Esophagus (tissue), 2 donors: Measurements from ENCODE around the gene NUP107. TPM values are rescaled to one million over a fixed set of nuclear protein-coding genes. Genes with fewer than 3 reads are reported as not detected.

Experiments used
- H3K27ac ChIP-seq, 2 donors: one replicate each; pipeline ENCODE4 v1.5.1; 2013; ENCODE audit warnings: low read depth in 2 of 2, mild to moderate bottlenecking in 2 of 2, inconsistent platforms in 1 of 2, low read length in 1 of 2, moderate library complexity in 1 of 2
- H3K27me3 ChIP-seq, 2 donors: one replicate each; pipeline ENCODE4 v1.6.1; 2013; ENCODE audit warnings: low read length in 2 of 2, control low read depth in 1 of 2, mild to moderate bottlenecking in 1 of 2; ENCODE audit not compliant: insufficient read depth in 2 of 2, control insufficient read depth in 1 of 2
- H3K36me3 ChIP-seq, 2 donors: one replicate each; pipeline ENCODE4 v1.6.1; 2013; ENCODE audit warnings: low read length in 1 of 2; ENCODE audit not compliant: control insufficient read depth in 2 of 2, insufficient read depth in 2 of 2
- H3K4me1 ChIP-seq, 2 donors: one replicate each; pipeline ENCODE4 v1.6.1; 2013; ENCODE audit warnings: low read length in 1 of 2; ENCODE audit not compliant: control insufficient read depth in 2 of 2, insufficient read depth in 2 of 2
- H3K4me3 ChIP-seq, 2 donors: one replicate each; pipeline ENCODE4 v1.5.1; 2013; ENCODE audit warnings: low read length in 2 of 2, mild to moderate bottlenecking in 2 of 2, low read depth in 1 of 2, moderate library complexity in 1 of 2
- H3K9me3 ChIP-seq, 2 donors: one replicate each; pipeline ENCODE4 v1.6.1; 2013; ENCODE audit warnings: mild to moderate bottlenecking in 2 of 2, low read depth in 1 of 2, low read length in 1 of 2, moderate library complexity in 1 of 2; ENCODE audit not compliant: control insufficient read depth in 2 of 2, insufficient read depth in 1 of 2
- WGBS, 2 donors: extraction: QIAGEN DNeasy Blood & Tissue Kit; methylation state at CpG; one replicate each; pipeline ENCODE4 v1.1.7; 2013; 5-methylcytosine and 5-hydroxymethylcytosine counted together
- polyA plus RNA-seq, 2 donors: library from polyadenylated mRNA; stranded (reverse); fragments of 200-250 nt; gene quantifications; one replicate each; pipeline ENCODE4 v1.2.3, GENCODE V29; 2013
- donor health status: healthy with polysubstance abuse.
- donor health status: Bipolar disorder and iron deficiency.

NUP107 gene
- polyA plus RNA-seq, 2 donors, result 13.6 to 14.8 TPM

- no peaks in the 10 kb centered on the region for H3K9me3 ChIP-seq
- H3K27me3 ChIP-seq, result no peaks in the 10 kb centered on the region
- H3K4me1 ChIP-seq, result peaks cover 2% of the 10 kb centered on the region in 2 donors
- H3K36me3 ChIP-seq, result no peaks in the 10 kb centered on the region
- H3K27ac ChIP-seq, result no peak overlapping the region
- no peak overlapping the region for H3K4me3 ChIP-seq
Measured at GRCh38 chr12:68779280-68779679, 92.5 kb downstream of the NUP107 start.

GRCh38 chr12:68780731-68781130 lies 94.0 kb downstream of the NUP107 start:
- WGBS, 2 donors, result 89 to 93% methylated on average over 6 of the region's 6 CpGs
- Histone ChIP-seq H3K4me1 (peaks cover 0 to 2% of the 10 kb centered on the region in 2 donors), H3K27ac (no peak overlapping the region), H3K36me3 (no peaks in the 10 kb centered on the region), H3K27me3 (no peaks in the 10 kb centered on the region), H3K4me3 (no peak overlapping the region), H3K9me3 (no peaks in the 10 kb centered on the region)

- no peaks in the 10 kb centered on the region for H3K27me3 ChIP-seq
- H3K36me3 ChIP-seq, result no peaks in the 10 kb centered on the region
- no peak overlapping the region for H3K4me3 ChIP-seq
- peaks cover 0 to 2% of the 10 kb centered on the region in 2 donors for H3K4me1 ChIP-seq
- 90 to 91% methylated on average over 6 of the region's 6 CpGs for WGBS, 2 donors
- no peak overlapping the region for H3K27ac ChIP-seq
- no peaks in the 10 kb centered on the region for H3K9me3 ChIP-seq
Measured at GRCh38 chr12:68781728-68782127, 95.0 kb downstream of the NUP107 start.

GRCh38 chr12:68784015-68784414 lies 97.2 kb downstream of the NUP107 start:
- no peak overlapping the region for H3K4me3 ChIP-seq
- no peaks in the 10 kb centered on the region for H3K9me3 ChIP-seq
- no peaks in the 10 kb centered on the region for H3K27me3 ChIP-seq
- no peak overlapping the region for H3K27ac ChIP-seq
- no peaks in the 10 kb centered on the region for H3K36me3 ChIP-seq
- H3K4me1 ChIP-seq, result peaks cover 0 to 2% of the 10 kb centered on the region in 2 donors
- 78 to 82% methylated on average over 8 of the region's 8 CpGs for WGBS, 2 donors

- 48 to 54% methylated on average over 2 of the region's 2 CpGs for WGBS, 2 donors
- Histone ChIP-seq H3K4me3 (no peak overlapping the region), H3K27me3 (no peaks in the 10 kb centered on the region), H3K4me1 (peaks cover 0 to 2% of the 10 kb centered on the region in 2 donors), H3K36me3 (no peaks in the 10 kb centered on the region), H3K9me3 (no peaks in the 10 kb centered on the region), H3K27ac (no peak overlapping the region)
Measured at GRCh38 chr12:68785358-68785757, 98.6 kb downstream of the NUP107 start.

GRCh38 chr12:68785823-68786222 lies 99.0 kb downstream of the NUP107 start:
- Histone ChIP-seq H3K36me3 (no peaks in the 10 kb centered on the region), H3K9me3 (no peaks in the 10 kb centered on the region), H3K27ac (peak overlapping the region in 1 of 2 donors; percentile 5), H3K4me1 (peaks cover 0 to 2% of the 10 kb centered on the region in 2 donors), H3K4me3 (no peak overlapping the region), H3K27me3 (no peaks in the 10 kb centered on the region)
- 72 to 89% methylated on average over 5 of the region's 5 CpGs for whole genome bisulfite sequencing, 2 donors

- WGBS, 2 donors, result 88 to 91% methylated on average over 2 of the region's 2 CpGs
- H3K4me1 ChIP-seq, result no peaks in the 10 kb centered on the region
- H3K4me3 ChIP-seq, result no peak overlapping the region
- no peaks in the 10 kb centered on the region for H3K36me3 ChIP-seq
- no peaks in the 10 kb centered on the region for H3K9me3 ChIP-seq
- peak overlapping the region in 1 of 2 donors; percentile 41 for H3K27ac ChIP-seq
- no peaks in the 10 kb centered on the region for H3K27me3 ChIP-seq
Measured at GRCh38 chr12:68786929-68787328, 100.2 kb downstream of the NUP107 start.

- no peak overlapping the region for H3K4me3 ChIP-seq
- H3K27me3 ChIP-seq, result no peaks in the 10 kb centered on the region
- H3K9me3 ChIP-seq, result no peaks in the 10 kb centered on the region
- WGBS, 2 donors, result 88 to 90% methylated on average over 3 of the region's 3 CpGs
- no peaks in the 10 kb centered on the region for H3K36me3 ChIP-seq
- H3K4me1 ChIP-seq, result no peaks in the 10 kb centered on the region
- H3K27ac ChIP-seq, result no peak overlapping the region
Measured at GRCh38 chr12:68788554-68789143, 101.9 kb downstream of the NUP107 start.

GRCh38 chr12:68789144-68789878 lies 102.5 kb downstream of the NUP107 start:
- no peaks in the 10 kb centered on the region for H3K9me3 ChIP-seq
- H3K27ac ChIP-seq, result no peak overlapping the region
- WGBS, 2 donors, result 84 to 95% methylated on average over 14 of the region's 14 CpGs
- no peaks in the 10 kb centered on the region for H3K4me1 ChIP-seq
- no peak overlapping the region for H3K4me3 ChIP-seq
- H3K27me3 ChIP-seq, result no peaks in the 10 kb centered on the region
- H3K36me3 ChIP-seq, result no peaks in the 10 kb centered on the region
